Testis (tissue), 3 donors: Measurements from ENCODE around the gene SCFD2. TPM values are rescaled to one million over a fixed set of nuclear protein-coding genes. Genes with fewer than 3 reads are reported as not detected.

Experiments
- DNase-seq: peaks from one replicate; pipeline ENCODE4 v3.0.0-alpha.2; 2019
- H3K27ac ChIP-seq, 2 donors: fragments of 200-600 bp; sonication (generic); one replicate each; pipeline ENCODE4 v1.5.1; 2019
- H3K27me3 ChIP-seq: fragments of 200-600 bp; sonication (generic); one replicate; pipeline ENCODE4 v1.5.1; 2019
- H3K36me3 ChIP-seq: fragments of 200-600 bp; sonication (generic); one replicate; pipeline ENCODE4 v1.5.1; 2017; ENCODE audit warnings: low read depth; ENCODE audit errors: missing control alignments
- H3K4me1 ChIP-seq: fragments of 200-600 bp; sonication (generic); one replicate; pipeline ENCODE4 v1.5.1; 2019
- H3K4me3 ChIP-seq, 2 donors: fragments of 200-600 bp; sonication (generic); one replicate each; pipeline ENCODE4 v1.5.1; 2017 to 2019
- H3K9me3 ChIP-seq: fragments of 200-600 bp; sonication (generic); one replicate; pipeline ENCODE4 v1.5.1; 2017
- POLR2A ChIP-seq: fragments of 450-650 bp; IDR thresholded peaks from one replicate; pipeline ENCODE4 v1.6.1; 2017; ENCODE audit warnings: antibody characterized with exemption, mild to moderate bottlenecking, moderate library complexity
- WGBS, 2 donors: methylation state at CpG; one replicate each; pipeline ENCODE4 v1.1.5; 2018; 5-methylcytosine and 5-hydroxymethylcytosine counted together
- intact Hi-C: fragments of 100-400 bp; cut with DNase I; formaldehyde crosslinking; loops from one replicate; pipeline ENCODE4 v1.15.1; 2023; ENCODE audit warnings: low total_unique reads
- polyA plus RNA-seq: library from polyadenylated mRNA; stranded (reverse); fragments of 350-450 nt; fragmentation: Illumina TruSeq; extraction: RNeasy Lipid Tissue Mini Kit (QIAGEN cat#74804); gene quantifications from one replicate; pipeline ENCODE4 v1.2.3, GENCODE V29; 2014; ENCODE audit warnings: low read depth, low replicate concordance; ENCODE audit not compliant: insufficient read depth
- total RNA-seq, 2 donors: library from RNA; depleted of rRNA; stranded (reverse); fragments of >200 nt; gene quantifications; one replicate each; pipeline ENCODE4 v1.2.3, GENCODE V29; 2016
- TF ChIP-seq, protein P1 (sequence below), 3 experiments: fragments of 450-650 bp in 2 of 3; fragments of 200-600 bp in 1 of 3; sonication (generic) in 1 of 3; IDR thresholded peaks; one replicate each; pipeline ENCODE4 v1.5.1; 2016 to 2019; ENCODE audit warnings: antibody characterized with exemption in 3 of 3, mild to moderate bottlenecking in 2 of 3, moderate library complexity in 1 of 3

SCFD2 gene
- total and polyA plus RNA-seq, 3 donors from 2014 or later: 6.0 to 24.5 (median 21.3) TPM

DNA sequence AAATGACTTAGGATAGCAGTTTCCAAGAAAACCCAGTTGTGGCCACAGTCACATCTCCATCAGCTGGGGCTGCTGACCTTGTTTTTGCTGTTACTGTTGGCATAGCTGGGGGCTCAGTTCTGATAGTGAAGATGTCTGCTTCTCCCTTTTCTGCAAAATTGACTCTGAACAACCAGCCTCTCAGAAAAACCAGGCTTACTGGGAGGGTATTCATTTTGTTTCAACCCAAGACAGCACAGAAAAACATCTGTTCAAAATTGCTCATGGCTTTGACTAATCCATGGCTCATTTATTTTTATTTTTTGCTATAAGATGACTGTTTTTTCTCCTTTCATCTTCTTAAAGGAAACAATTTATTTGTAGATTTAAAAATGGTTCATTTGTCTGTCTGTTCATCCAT is 450.7 kb downstream of the SCFD2 start:
- Histone ChIP-seq H3K27me3 (no peaks in the 10 kb centered on the region), H3K9me3 (no peaks in the 10 kb centered on the region), H3K27ac (peak overlapping the region; percentile 16 to 65), H3K4me1 (peaks cover 20% of the 10 kb centered on the region), H3K4me3 (no peak overlapping the region), H3K36me3 (no peaks in the 10 kb centered on the region)
- no peak for DNase-seq
- no peak for TF ChIP-seq POLR2A
- TF ChIP-seq, protein P1, sequence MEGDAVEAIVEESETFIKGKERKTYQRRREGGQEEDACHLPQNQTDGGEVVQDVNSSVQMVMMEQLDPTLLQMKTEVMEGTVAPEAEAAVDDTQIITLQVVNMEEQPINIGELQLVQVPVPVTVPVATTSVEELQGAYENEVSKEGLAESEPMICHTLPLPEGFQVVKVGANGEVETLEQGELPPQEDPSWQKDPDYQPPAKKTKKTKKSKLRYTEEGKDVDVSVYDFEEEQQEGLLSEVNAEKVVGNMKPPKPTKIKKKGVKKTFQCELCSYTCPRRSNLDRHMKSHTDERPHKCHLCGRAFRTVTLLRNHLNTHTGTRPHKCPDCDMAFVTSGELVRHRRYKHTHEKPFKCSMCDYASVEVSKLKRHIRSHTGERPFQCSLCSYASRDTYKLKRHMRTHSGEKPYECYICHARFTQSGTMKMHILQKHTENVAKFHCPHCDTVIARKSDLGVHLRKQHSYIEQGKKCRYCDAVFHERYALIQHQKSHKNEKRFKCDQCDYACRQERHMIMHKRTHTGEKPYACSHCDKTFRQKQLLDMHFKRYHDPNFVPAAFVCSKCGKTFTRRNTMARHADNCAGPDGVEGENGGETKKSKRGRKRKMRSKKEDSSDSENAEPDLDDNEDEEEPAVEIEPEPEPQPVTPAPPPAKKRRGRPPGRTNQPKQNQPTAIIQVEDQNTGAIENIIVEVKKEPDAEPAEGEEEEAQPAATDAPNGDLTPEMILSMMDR (IDR thresholded peaks at IDR 0.05): no peak
- intact Hi-C loops: no loop called here

DNA sequence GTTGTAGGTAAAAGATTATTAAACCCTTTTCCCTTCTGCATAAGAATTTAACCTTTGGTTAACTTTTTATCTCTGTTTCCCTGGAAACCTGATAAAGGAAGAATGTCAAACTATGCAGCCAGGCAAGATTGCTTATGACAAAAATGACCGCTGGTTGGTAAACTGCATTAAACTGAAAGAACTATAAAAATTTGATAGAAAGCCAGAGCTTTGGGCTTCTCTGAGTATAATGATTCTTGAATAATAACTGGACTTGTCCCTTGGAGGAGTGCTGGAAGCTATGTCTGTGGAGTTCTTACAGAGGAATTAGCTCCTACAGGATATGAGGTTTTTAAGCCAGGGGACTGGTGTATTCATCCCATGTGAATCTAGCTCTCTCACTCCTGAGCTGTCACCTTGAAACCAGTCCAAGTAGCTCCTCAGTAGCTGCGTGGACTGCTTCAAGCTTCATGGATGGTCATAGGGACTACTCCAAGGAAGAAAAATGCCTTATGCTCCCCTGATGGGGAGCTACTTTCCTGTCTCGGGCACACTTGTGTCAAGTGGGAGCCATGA is 451.7 kb downstream of the SCFD2 start:
- WGBS, 2 donors: 39 to 53% methylated on average over 3 of the region's 3 CpGs
- peaks cover 20% of the 10 kb centered on the region for H3K4me1 ChIP-seq
- H3K27ac ChIP-seq: peak overlapping the region; percentile 5 to 16
- DNase-seq: peak; percentile 60
- H3K36me3 ChIP-seq: no peaks in the 10 kb centered on the region
- TF ChIP-seq POLR2A: no peak
- TF ChIP-seq, protein P1 (IDR thresholded peaks at IDR 0.05): no peak
- intact Hi-C loops: no loop called here
- no peaks in the 10 kb centered on the region for H3K9me3 ChIP-seq
- no peaks in the 10 kb centered on the region for H3K27me3 ChIP-seq
- no peak overlapping the region for H3K4me3 ChIP-seq

DNA sequence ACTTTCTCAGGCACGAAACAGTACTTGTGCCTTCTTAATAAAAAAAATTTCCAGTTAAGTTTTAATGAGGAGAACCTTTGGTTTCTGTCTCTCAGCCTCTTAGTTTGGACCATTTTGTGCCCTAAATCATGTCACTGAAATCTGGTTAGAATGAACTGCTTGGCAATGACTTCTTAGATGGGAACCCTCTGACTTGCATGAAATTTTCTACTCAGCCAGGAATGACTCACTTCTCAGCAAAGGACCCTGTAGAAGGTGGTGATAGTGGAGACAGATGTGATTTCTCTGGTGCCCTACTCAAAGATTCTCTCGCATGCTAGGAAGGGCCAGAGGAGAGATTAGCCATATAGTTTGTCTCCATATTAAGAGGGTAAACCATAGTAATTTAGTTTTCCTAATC is 453.3 kb downstream of the SCFD2 start:
- TF ChIP-seq, protein P1 (IDR thresholded peaks at IDR 0.05): no peak
- no peak for TF ChIP-seq POLR2A
- no peak for DNase-seq
- no peaks in the 10 kb centered on the region for H3K36me3 ChIP-seq
- intact Hi-C loops: no loop called here
- H3K27ac ChIP-seq: no peak overlapping the region
- H3K4me3 ChIP-seq: no peak overlapping the region
- H3K4me1 ChIP-seq: peaks cover 20% of the 10 kb centered on the region
- no peaks in the 10 kb centered on the region for H3K9me3 ChIP-seq
- 85 to 86% methylated on average over 2 of the region's 2 CpGs for WGBS, 2 donors
- no peaks in the 10 kb centered on the region for H3K27me3 ChIP-seq

DNA sequence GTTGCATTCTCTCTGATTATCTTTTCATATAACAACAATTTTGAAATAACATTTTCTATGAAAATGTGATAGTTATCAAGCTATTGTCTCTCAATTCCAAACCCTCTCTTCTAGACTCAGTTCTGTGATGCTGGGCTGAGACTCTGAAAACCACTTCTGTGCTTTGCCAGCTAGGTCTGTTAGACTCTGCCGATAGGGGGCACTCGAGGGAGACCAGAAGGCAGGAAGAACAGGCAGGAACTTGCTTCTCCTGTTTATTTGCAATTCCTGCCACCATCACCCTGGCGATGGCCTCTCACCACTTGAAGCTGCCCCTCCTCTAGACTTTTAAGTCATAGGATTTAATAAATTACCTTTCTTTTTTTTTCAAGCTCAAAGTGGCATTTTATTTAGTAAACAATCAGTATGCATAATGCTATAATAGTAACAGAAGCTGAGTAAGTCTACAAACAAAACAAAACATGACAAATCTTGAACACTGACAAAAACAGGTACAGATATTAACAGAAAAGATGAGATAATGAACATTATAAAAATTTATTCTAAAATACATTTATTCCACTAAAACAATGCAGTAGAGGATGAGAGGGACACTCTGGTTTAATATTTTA is 454.1 kb downstream of the SCFD2 start:
- Histone ChIP-seq H3K9me3 (no peaks in the 10 kb centered on the region), H3K36me3 (no peaks in the 10 kb centered on the region), H3K4me1 (peaks cover 20% of the 10 kb centered on the region), H3K27me3 (no peaks in the 10 kb centered on the region), H3K27ac (no peak overlapping the region), H3K4me3 (no peak overlapping the region)
- 37% methylated on average over 3 of the region's 3 CpGs for WGBS, 2 donors
- intact Hi-C loops: no loop called here
- DNase-seq: peak; percentile 90
- no peak for TF ChIP-seq POLR2A
- TF ChIP-seq, protein P1 (IDR thresholded peaks at IDR 0.05): peak; percentile 35 to 66 (median 49)

DNA sequence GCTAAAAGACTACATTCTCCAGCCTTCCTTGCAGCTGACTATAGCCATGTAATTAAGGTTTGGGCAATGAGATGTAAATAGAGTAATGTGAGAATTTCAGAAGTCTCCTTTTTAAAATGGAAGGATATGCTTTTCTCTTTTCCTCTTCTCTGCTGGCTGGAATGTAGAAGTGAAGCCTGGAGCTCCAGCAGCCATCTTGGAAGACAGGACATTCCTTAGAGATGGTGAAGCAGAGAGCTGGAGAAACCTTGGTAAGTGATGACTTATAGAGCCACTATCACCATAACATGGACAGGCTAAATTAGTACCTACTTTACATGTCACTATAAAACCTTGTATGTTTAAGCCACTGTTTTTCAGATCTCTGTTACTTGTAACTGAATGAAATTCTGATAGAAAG is 455.7 kb downstream of the SCFD2 start:
- Histone ChIP-seq H3K27me3 (no peaks in the 10 kb centered on the region), H3K27ac (no peak overlapping the region), H3K4me1 (peaks cover 6% of the 10 kb centered on the region), H3K4me3 (no peak overlapping the region), H3K9me3 (no peaks in the 10 kb centered on the region), H3K36me3 (no peaks in the 10 kb centered on the region)
- DNase-seq: no peak
- TF ChIP-seq POLR2A: no peak
- TF ChIP-seq, protein P1 (IDR thresholded peaks at IDR 0.05): no peak
- intact Hi-C loops: no loop called here
